Measurements from ENCODE around the gene WDR17.

WDR17 gene

DNA sequence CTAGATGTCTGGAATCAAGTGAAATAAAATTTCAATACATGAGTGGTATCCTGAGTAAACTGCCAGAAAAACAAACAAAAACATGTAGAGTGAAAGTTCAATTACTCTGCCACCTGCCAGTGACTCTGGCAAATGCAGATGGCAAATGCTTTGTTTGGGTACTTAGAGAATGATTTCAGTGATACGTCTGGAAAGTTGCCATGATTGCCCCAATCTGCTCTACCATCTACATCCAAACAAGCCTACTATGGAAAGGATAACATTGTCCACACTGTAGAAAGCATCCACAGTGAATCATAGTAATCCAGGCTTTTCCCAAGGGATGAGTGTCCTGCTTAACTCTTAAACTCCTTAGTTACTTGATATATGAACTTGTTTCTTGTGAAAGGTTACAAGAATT is 126.3 kb downstream of the WDR17 start:
- no peak overlapping the region for H3K27ac ChIP-seq (ENCODE audit: low read depth, low read length)

GRCh38 chr4:176193126-176193525 is 127.5 kb downstream of the WDR17 start:
- no peaks in the 10 kb centered on the region for H3K36me3 ChIP-seq (ENCODE audit: control insufficient read depth, insufficient read depth, low read length)
- no peak overlapping the region for H3K27ac ChIP-seq (ENCODE audit: low read depth, low read length)
- no peaks in the 10 kb centered on the region for H3K9me3 ChIP-seq (ENCODE audit: control insufficient read depth, insufficient read depth, low read depth, low read length)
- H3K27me3 ChIP-seq (ENCODE audit: control insufficient read depth, insufficient read depth, low read length): no peaks in the 10 kb centered on the region
- H3K4me3 ChIP-seq (ENCODE audit: low read depth, low read length): no peak overlapping the region
- H3K9ac ChIP-seq (ENCODE audit: low read length): no peak overlapping the region
- H3K4me1 ChIP-seq (ENCODE audit: control insufficient read depth, insufficient read depth, low read length): peaks cover 5% of the 10 kb centered on the region

More for the DNA sequence above, 126.3 kb downstream of the WDR17 start:
- Histone ChIP-seq H3K4me1 (ENCODE audit: control insufficient read depth, insufficient read depth, low read length) (peaks cover 15% of the 10 kb centered on the region), H3K27me3 (ENCODE audit: control insufficient read depth, insufficient read depth, low read length) (no peaks in the 10 kb centered on the region), H3K9ac (ENCODE audit: low read length) (no peak overlapping the region), H3K36me3 (ENCODE audit: control insufficient read depth, insufficient read depth, low read length) (no peaks in the 10 kb centered on the region), H3K9me3 (ENCODE audit: control insufficient read depth, insufficient read depth, low read depth, low read length) (no peaks in the 10 kb centered on the region), H3K4me3 (ENCODE audit: low read depth, low read length) (no peak overlapping the region)

- Histone ChIP-seq H3K4me1 (ENCODE audit: control insufficient read depth, insufficient read depth, low read length) (peaks cover 5% of the 10 kb centered on the region), H3K36me3 (ENCODE audit: control insufficient read depth, insufficient read depth, low read length) (no peaks in the 10 kb centered on the region), H3K4me3 (ENCODE audit: low read depth, low read length) (no peak overlapping the region), H3K9ac (ENCODE audit: low read length) (no peak overlapping the region), H3K27me3 (ENCODE audit: control insufficient read depth, insufficient read depth, low read length) (no peaks in the 10 kb centered on the region), H3K9me3 (ENCODE audit: control insufficient read depth, insufficient read depth, low read depth, low read length) (no peaks in the 10 kb centered on the region), H3K27ac (ENCODE audit: low read depth, low read length) (no peak overlapping the region)
Observed at GRCh38 chr4:176193938-176194337, 128.3 kb downstream of the WDR17 start.

DNA sequence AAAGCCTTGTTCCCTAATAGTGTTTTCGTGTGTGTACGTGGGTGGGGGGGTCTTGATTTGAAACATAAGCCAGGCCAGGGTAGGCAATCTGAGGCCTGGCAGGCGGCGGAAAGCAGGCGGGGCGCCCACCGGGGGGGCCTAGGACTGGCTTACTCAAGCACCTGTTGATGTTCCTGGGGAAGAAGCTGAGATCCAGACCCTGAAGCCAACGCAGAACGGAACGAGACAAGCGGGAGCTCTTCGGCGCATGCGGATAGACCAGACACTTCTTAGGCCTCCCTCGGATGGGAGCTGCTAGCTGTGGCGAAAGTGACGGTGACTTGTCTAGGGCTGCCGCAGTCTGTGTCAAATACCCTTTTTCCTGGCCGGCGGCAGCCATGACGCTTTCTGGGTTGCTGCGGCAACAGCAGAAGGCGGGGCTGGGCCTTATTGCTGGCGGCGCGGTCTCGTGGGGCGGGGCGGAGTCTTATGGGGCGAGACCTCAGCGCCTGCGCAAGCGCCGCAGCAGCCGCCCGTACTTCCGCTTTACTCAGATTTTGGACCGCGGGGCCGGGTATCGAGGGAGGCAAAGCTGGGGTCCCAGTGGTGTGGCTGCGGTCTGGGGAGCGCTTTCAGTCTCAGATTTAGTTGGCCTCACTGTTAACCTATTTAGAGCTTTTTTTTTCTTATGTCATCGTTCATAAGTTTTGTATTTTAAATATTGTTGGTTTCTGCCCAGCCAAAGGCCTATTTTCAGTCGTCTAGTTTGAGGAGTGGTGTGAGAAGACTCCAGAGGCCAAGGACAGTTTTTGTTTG is 129.7 kb downstream of the WDR17 start, which contains the start of gene SPATA4:
SPATA4 (minus strand) TSS at position 402 of the 795 bp plus-strand sequence; CDS start at position 379, 23 bp downstream.
- Histone ChIP-seq H3K27me3 (ENCODE audit: control insufficient read depth, insufficient read depth, low read length) (no peaks in the 10 kb centered on the region), H3K4me1 (ENCODE audit: control insufficient read depth, insufficient read depth, low read length) (peaks cover 3% of the 10 kb centered on the region), H3K27ac (ENCODE audit: low read depth, low read length) (peak within 1 kb of the TSS; percentile 34; the same call in 1 of the 2 replicates), H3K36me3 (ENCODE audit: control insufficient read depth, insufficient read depth, low read length) (no peaks in the 10 kb centered on the region), H3K9ac (ENCODE audit: low read length) (peak within 1 kb of the TSS; percentile 18), H3K4me3 (ENCODE audit: low read depth, low read length) (peak within 1 kb of the TSS; percentile 74), H3K9me3 (ENCODE audit: control insufficient read depth, insufficient read depth, low read depth, low read length) (peaks cover 3% of the 10 kb centered on the region; the same call in 1 of the 2 replicates)

- Histone ChIP-seq H3K9me3 (ENCODE audit: control insufficient read depth, insufficient read depth, low read depth, low read length) (peaks cover 4% of the 10 kb centered on the region; the same call in 1 of the 2 replicates), H3K36me3 (ENCODE audit: control insufficient read depth, insufficient read depth, low read length) (no peaks in the 10 kb centered on the region), H3K27me3 (ENCODE audit: control insufficient read depth, insufficient read depth, low read length) (no peaks in the 10 kb centered on the region), H3K4me1 (ENCODE audit: control insufficient read depth, insufficient read depth, low read length) (no peaks in the 10 kb centered on the region; the same call in 1 of the 2 replicates), H3K27ac (ENCODE audit: low read depth, low read length) (no peak overlapping the region), H3K4me3 (ENCODE audit: low read depth, low read length) (no peak overlapping the region), H3K9ac (ENCODE audit: low read length) (no peak overlapping the region)
Observed at GRCh38 chr4:176198316-176198903, 132.8 kb downstream of the WDR17 start.

- peaks cover 13% of the 10 kb centered on the region; the same call in 1 of the 2 replicates for H3K4me1 ChIP-seq (ENCODE audit: control insufficient read depth, insufficient read depth, low read length)
- H3K9me3 ChIP-seq (ENCODE audit: control insufficient read depth, insufficient read depth, low read depth, low read length): peaks cover 3% of the 10 kb centered on the region; the same call in 1 of the 2 replicates
- no peak overlapping the region for H3K4me3 ChIP-seq (ENCODE audit: low read depth, low read length)
- no peak overlapping the region for H3K27ac ChIP-seq (ENCODE audit: low read depth, low read length)
- H3K9ac ChIP-seq (ENCODE audit: low read length): no peak overlapping the region
- no peaks in the 10 kb centered on the region for H3K36me3 ChIP-seq (ENCODE audit: control insufficient read depth, insufficient read depth, low read length)
- H3K27me3 ChIP-seq (ENCODE audit: control insufficient read depth, insufficient read depth, low read length): no peaks in the 10 kb centered on the region; the same call in 1 of the 2 replicates
Observed at GRCh38 chr4:176205299-176205698, 139.7 kb downstream of the WDR17 start.

GRCh38 chr4:176207839-176208238 is 142.2 kb downstream of the WDR17 start:
- H3K36me3 ChIP-seq (ENCODE audit: control insufficient read depth, insufficient read depth, low read length): no peaks in the 10 kb centered on the region
- H3K4me3 ChIP-seq (ENCODE audit: low read depth, low read length): no peak overlapping the region
- H3K27ac ChIP-seq (ENCODE audit: low read depth, low read length): no peak overlapping the region
- H3K4me1 ChIP-seq (ENCODE audit: control insufficient read depth, insufficient read depth, low read length): peaks cover 13% of the 10 kb centered on the region; the same call in 1 of the 2 replicates
- no peaks in the 10 kb centered on the region; the same call in 1 of the 2 replicates for H3K27me3 ChIP-seq (ENCODE audit: control insufficient read depth, insufficient read depth, low read length)
- peaks cover 3% of the 10 kb centered on the region; the same call in 1 of the 2 replicates for H3K9me3 ChIP-seq (ENCODE audit: control insufficient read depth, insufficient read depth, low read depth, low read length)
- no peak overlapping the region for H3K9ac ChIP-seq (ENCODE audit: low read length)

DNA sequence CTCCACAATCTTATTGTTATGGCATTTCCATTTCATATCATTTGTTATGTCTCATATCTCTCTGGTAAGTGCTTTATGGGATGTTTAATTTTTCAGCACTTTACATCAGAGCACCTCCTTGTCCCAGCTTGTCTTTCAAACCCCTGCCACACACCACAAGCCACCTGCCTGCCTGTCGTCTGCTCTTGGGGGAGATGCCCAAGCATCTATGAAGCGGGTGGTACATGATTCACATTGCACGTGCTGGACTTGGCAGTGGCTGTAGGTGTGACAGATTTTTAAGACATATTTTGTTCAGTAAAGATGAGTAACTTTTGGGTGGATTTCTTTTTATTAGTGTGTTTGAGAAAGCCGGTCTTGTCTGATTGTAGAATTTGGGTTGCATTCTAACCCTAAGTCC is 143.9 kb downstream of the WDR17 start:
- H3K4me1 ChIP-seq (ENCODE audit: control insufficient read depth, insufficient read depth, low read length): peaks cover 13% of the 10 kb centered on the region; the same call in 1 of the 2 replicates
- no peak overlapping the region for H3K9ac ChIP-seq (ENCODE audit: low read length)
- H3K27me3 ChIP-seq (ENCODE audit: control insufficient read depth, insufficient read depth, low read length): no peaks in the 10 kb centered on the region; the same call in 1 of the 2 replicates
- H3K27ac ChIP-seq (ENCODE audit: low read depth, low read length): no peak overlapping the region
- H3K9me3 ChIP-seq (ENCODE audit: control insufficient read depth, insufficient read depth, low read depth, low read length): 0 out of 2 replicates have a peak, but pooled peaks cover 3% of the 10 kb centered on the region
- H3K36me3 ChIP-seq (ENCODE audit: control insufficient read depth, insufficient read depth, low read length): no peaks in the 10 kb centered on the region
- no peak overlapping the region for H3K4me3 ChIP-seq (ENCODE audit: low read depth, low read length)

- Histone ChIP-seq H3K27me3 (ENCODE audit: control insufficient read depth, insufficient read depth, low read length) (no peaks in the 10 kb centered on the region; the same call in 1 of the 2 replicates), H3K27ac (ENCODE audit: low read depth, low read length) (no peak overlapping the region), H3K9ac (ENCODE audit: low read length) (no peak overlapping the region), H3K9me3 (ENCODE audit: control insufficient read depth, insufficient read depth, low read depth, low read length) (0 out of 2 replicates have a peak, but pooled peaks cover 3% of the 10 kb centered on the region), H3K36me3 (ENCODE audit: control insufficient read depth, insufficient read depth, low read length) (no peaks in the 10 kb centered on the region), H3K4me1 (ENCODE audit: control insufficient read depth, insufficient read depth, low read length) (peaks cover 9% of the 10 kb centered on the region; the same call in 1 of the 2 replicates), H3K4me3 (ENCODE audit: low read depth, low read length) (no peak overlapping the region)
Observed at GRCh38 chr4:176210101-176210500, 144.5 kb downstream of the WDR17 start.

GRCh38 chr4:176210579-176211296 is 145.1 kb downstream of the WDR17 start:
- H3K36me3 ChIP-seq (ENCODE audit: control insufficient read depth, insufficient read depth, low read length): no peaks in the 10 kb centered on the region
- H3K9me3 ChIP-seq (ENCODE audit: control insufficient read depth, insufficient read depth, low read depth, low read length): 0 out of 2 replicates have a peak, but pooled peaks cover 3% of the 10 kb centered on the region
- H3K4me3 ChIP-seq (ENCODE audit: low read depth, low read length): no peak overlapping the region
- 0 out of 2 replicates have a peak, but pooled peaks cover 3% of the 10 kb centered on the region for H3K4me1 ChIP-seq (ENCODE audit: control insufficient read depth, insufficient read depth, low read length)
- no peaks in the 10 kb centered on the region; the same call in 1 of the 2 replicates for H3K27me3 ChIP-seq (ENCODE audit: control insufficient read depth, insufficient read depth, low read length)
- H3K9ac ChIP-seq (ENCODE audit: low read length): no peak overlapping the region
- no peak overlapping the region for H3K27ac ChIP-seq (ENCODE audit: low read depth, low read length)
